B cell (primary cell): Measurements from ENCODE around the gene DSCAML1. TPM values are rescaled to one million over a fixed set of nuclear protein-coding genes. Genes with fewer than 3 reads are reported as not detected.

Experiments used
- ATAC-seq: fragments of 200-7000 bp; cut with Tn5 transposase; one replicate; pipeline ENCODE4 v1.10.0; 2021; ENCODE audit warnings: low read depth, mild to moderate bottlenecking, moderate number of reproducible peaks, moderate library complexity
- CTCF ChIA-PET: fragments of 350-600 bp; sonication (Branson Sonifier 250); formaldehyde crosslinking; loops from one replicate; lab custom pipeline; 2021; ENCODE audit warnings: antibody characterized with exemption, inconsistent platforms; lab: Charles Lee
- POLR2A ChIA-PET: fragments of 350-600 bp; sonication (Branson Sonifier 250); formaldehyde crosslinking; loops from one replicate; lab custom pipeline; 2021; ENCODE audit warnings: antibody characterized with exemption; lab: Charles Lee
- DNase-seq: peaks from one replicate; pipeline ENCODE4 v3.0.0; 2013
- H2AFZ ChIP-seq: 2 replicates; pipeline ENCODE4 v1.6.1; 2012; ENCODE audit warnings: mild to moderate bottlenecking, low read depth, low read length; ENCODE audit not compliant: insufficient read depth, poor library complexity, severe bottlenecking
- H3K27ac ChIP-seq, 2 donors: 1 replicate in 1 of 2; 2 replicates in 1 of 2; pipeline ENCODE4 v1.5.1; 2012 to 2013; ENCODE audit warnings: low read length in 2 of 2, mild to moderate bottlenecking in 2 of 2, moderate library complexity in 1 of 2
- H3K27me3 ChIP-seq, 4 experiments: fragments of 200-600 bp in 1 of 4; sonication (generic) in 1 of 4; replicated peaks in 1 of 4; 1 replicate in 2 of 4; 2 replicates in 2 of 4; pipeline versions ENCODE4 v1.6.1 to v1.7.0; 2013 to 2016; ENCODE audit warnings: low read length in 3 of 4, mild to moderate bottlenecking in 2 of 4, mixed read lengths in 1 of 4, moderate library complexity in 1 of 4; ENCODE audit not compliant: insufficient read depth in 4 of 4, control insufficient read depth in 3 of 4; ENCODE audit errors: control extremely low read depth in 1 of 4
- H3K36me3 ChIP-seq, 2 experiments: replicated peaks in 1 of 2; 1 replicate in 1 of 2; 2 replicates in 1 of 2; pipeline versions ENCODE4 v1.6.1 to v1.7.1; 2013; ENCODE audit warnings: low read length in 1 of 2; ENCODE audit not compliant: insufficient read depth in 2 of 2, control insufficient read depth in 1 of 2; ENCODE audit errors: control extremely low read depth in 1 of 2, extremely low read depth in 1 of 2
- H3K4me1 ChIP-seq, 2 donors: fragments of 200-600 bp in 1 of 2; sonication (generic) in 1 of 2; 1 replicate in 1 of 2; 2 replicates in 1 of 2; pipeline versions ENCODE4 v1.5.1 to v1.6.1; 2013 to 2017; ENCODE audit warnings: low read length in 2 of 2; ENCODE audit not compliant: control insufficient read depth in 2 of 2, insufficient read depth in 2 of 2
- H3K4me2 ChIP-seq: replicated peaks from 2 replicates; pipeline ENCODE3; 2012; ENCODE audit warnings: mild to moderate bottlenecking, low read depth, low read length; ENCODE audit not compliant: poor library complexity, severe bottlenecking
- H3K4me3 ChIP-seq, 5 experiments: fragments of 200-600 bp in 1 of 5; sonication (generic) in 1 of 5; 1 replicate in 3 of 5; 2 replicates in 2 of 5; pipeline versions ENCODE4 v1.5.1 to v1.7.0; 2011 to 2016; ENCODE audit warnings: low read length in 4 of 5, mild to moderate bottlenecking in 4 of 5, low read depth in 2 of 5, control low read depth in 1 of 5, moderate library complexity in 1 of 5; ENCODE audit not compliant: insufficient read depth in 1 of 5; ENCODE audit errors: control extremely low read depth in 1 of 5, extremely low read depth in 1 of 5
- H3K79me2 ChIP-seq: fragments of 200-600 bp; sonication (generic); one replicate; pipeline ENCODE4 v1.6.0; 2016; ENCODE audit warnings: low read length; ENCODE audit not compliant: control insufficient read depth, insufficient read depth
- H3K9ac ChIP-seq: fragments of 200-600 bp; sonication (generic); 2 replicates; pipeline ENCODE4 v1.6.1; 2017; ENCODE audit warnings: mild to moderate bottlenecking, low read length, moderate library complexity
- H3K9me3 ChIP-seq, 3 donors: one replicate each; pipeline versions ENCODE4 v1.6.1 to v1.7.1; 2013; ENCODE audit warnings: low read length in 2 of 3; ENCODE audit not compliant: control insufficient read depth in 2 of 3, insufficient read depth in 1 of 3; ENCODE audit errors: control extremely low read depth in 1 of 3
- H4K20me1 ChIP-seq: 2 replicates; pipeline ENCODE4 v1.6.0; 2012; ENCODE audit warnings: mild to moderate bottlenecking, low read length; ENCODE audit not compliant: insufficient read depth, control insufficient read depth, poor library complexity, severe bottlenecking
- H3K27ac Mint-ChIP-seq: one replicate; pipeline ENCODE4 v1.8.0; 2021; ENCODE audit warnings: mixed read lengths
- H3K27me3 Mint-ChIP-seq: one replicate; pipeline ENCODE4 v1.8.0; 2021; ENCODE audit warnings: mixed read lengths
- H3K4me1 Mint-ChIP-seq: one replicate; pipeline ENCODE4 v1.8.0; 2021; ENCODE audit warnings: mixed read lengths
- H3K4me3 Mint-ChIP-seq: one replicate; pipeline ENCODE4 v1.8.0; 2021; ENCODE audit warnings: mixed read lengths
- H3K9me3 Mint-ChIP-seq: one replicate; pipeline ENCODE4 v1.8.0; 2022; ENCODE audit warnings: mixed read lengths; ENCODE audit not compliant: insufficient read depth
- EZH2 ChIP-seq: IDR thresholded peaks from 2 replicates; pipeline ENCODE4 v1.6.1; 2012; ENCODE audit warnings: borderline replicate concordance, low read depth, mild to moderate bottlenecking, moderate library complexity, low read length; ENCODE audit not compliant: insufficient read depth, poor library complexity, severe bottlenecking
- WGBS: methylation state at CpG from one replicate; pipeline ENCODE4 v1.1.5; 2013; ENCODE audit warnings: missing lambda C conversion rate; ENCODE audit not compliant: insufficient coverage; 5-methylcytosine and 5-hydroxymethylcytosine counted together
- intact Hi-C: fragments of 100-400 bp; cut with micrococcal nuclease; formaldehyde crosslinking; loops from one replicate; pipeline ENCODE4 v1.10.0; 2022
- polyA plus RNA-seq: library from polyadenylated mRNA; depleted of rRNA; stranded (reverse); fragments of >200 nt; gene quantifications from 2 replicates; pipeline ENCODE4 v1.2.3, GENCODE V29; 2012
- total RNA-seq, 2 donors: library from RNA; stranded (reverse); fragments of 120-200 nt in 1 of 2; gene quantifications; 1 replicate in 1 of 2; 2 replicates in 1 of 2; pipeline versions ENCODE4 v1.2.3 to v1.2.4, GENCODE V29; 2013 to 2022
- TF ChIP-seq, protein P1 (sequence below): fragments of 200-600 bp; IDR thresholded peaks from one replicate; pipeline ENCODE4 v1.8.0; 2022; ENCODE audit warnings: antibody characterized with exemption, mild to moderate bottlenecking

The DSCAML1 gene
- total and polyA plus RNA-seq, 2 donors (not counting 1 experiment from before 2014, with no cell fraction given) = 1.2 to 6.2 TPM

DNA sequence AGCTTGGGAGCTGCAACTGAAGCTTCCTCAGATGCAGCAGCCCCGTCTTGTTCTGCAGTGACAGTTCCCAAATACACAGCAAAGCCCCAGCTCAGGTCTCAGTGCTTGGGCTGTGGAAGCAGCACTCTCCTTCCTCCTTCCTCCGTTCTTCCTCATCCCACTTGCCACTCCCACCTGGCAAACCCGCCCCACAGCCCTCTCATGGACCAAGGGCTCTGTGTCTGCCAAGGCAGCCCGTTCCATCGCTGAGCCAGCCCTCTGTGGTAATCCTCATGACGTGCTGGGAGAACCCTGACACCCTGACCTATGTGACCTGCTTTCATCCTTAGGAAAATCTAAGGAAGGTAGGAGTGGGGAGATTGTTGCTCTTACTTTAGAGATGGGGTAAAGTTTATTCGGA is 157.0 kb downstream of the DSCAML1 start:
- ATAC-seq = no peak
- peaks cover 0 to 4% (median 0%) of the 10 kb centered on the region in 4 experiments for H3K27me3 ChIP-seq
- DNase-seq = no peak
- peaks cover 0 to 6% (median 0%) of the 10 kb centered on the region in 3 donors for H3K9me3 ChIP-seq
- peaks cover 17% of the 10 kb centered on the region for H3K27me3 Mint-ChIP-seq
- H3K4me1 ChIP-seq = no peaks in the 10 kb centered on the region
- no peaks in the 10 kb centered on the region for H3K79me2 ChIP-seq
- no peak overlapping the region for H3K9ac ChIP-seq
- H2AFZ ChIP-seq = no peak overlapping the region
- H3K4me1 Mint-ChIP-seq = no peaks in the 10 kb centered on the region
- ChIA-PET CTCF (no interaction called here), POLR2A (no interaction called here)
- no peaks in the 10 kb centered on the region for H3K36me3 ChIP-seq
- TF ChIP-seq, protein P1, sequence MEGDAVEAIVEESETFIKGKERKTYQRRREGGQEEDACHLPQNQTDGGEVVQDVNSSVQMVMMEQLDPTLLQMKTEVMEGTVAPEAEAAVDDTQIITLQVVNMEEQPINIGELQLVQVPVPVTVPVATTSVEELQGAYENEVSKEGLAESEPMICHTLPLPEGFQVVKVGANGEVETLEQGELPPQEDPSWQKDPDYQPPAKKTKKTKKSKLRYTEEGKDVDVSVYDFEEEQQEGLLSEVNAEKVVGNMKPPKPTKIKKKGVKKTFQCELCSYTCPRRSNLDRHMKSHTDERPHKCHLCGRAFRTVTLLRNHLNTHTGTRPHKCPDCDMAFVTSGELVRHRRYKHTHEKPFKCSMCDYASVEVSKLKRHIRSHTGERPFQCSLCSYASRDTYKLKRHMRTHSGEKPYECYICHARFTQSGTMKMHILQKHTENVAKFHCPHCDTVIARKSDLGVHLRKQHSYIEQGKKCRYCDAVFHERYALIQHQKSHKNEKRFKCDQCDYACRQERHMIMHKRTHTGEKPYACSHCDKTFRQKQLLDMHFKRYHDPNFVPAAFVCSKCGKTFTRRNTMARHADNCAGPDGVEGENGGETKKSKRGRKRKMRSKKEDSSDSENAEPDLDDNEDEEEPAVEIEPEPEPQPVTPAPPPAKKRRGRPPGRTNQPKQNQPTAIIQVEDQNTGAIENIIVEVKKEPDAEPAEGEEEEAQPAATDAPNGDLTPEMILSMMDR = no peak
- no peak for TF ChIP-seq EZH2
- no peak overlapping the region for H3K4me3 Mint-ChIP-seq
- no peak overlapping the region for H3K27ac ChIP-seq
- H4K20me1 ChIP-seq = no peaks in the 10 kb centered on the region
- WGBS = 87% methylated on average over 6 of the region's 7 CpGs
- H3K4me2 ChIP-seq = no peak overlapping the region
- no peaks in the 10 kb centered on the region for H3K9me3 Mint-ChIP-seq
- intact Hi-C loops = no loop called here
- H3K27ac Mint-ChIP-seq = no peak overlapping the region
- no peak overlapping the region for H3K4me3 ChIP-seq

DNA sequence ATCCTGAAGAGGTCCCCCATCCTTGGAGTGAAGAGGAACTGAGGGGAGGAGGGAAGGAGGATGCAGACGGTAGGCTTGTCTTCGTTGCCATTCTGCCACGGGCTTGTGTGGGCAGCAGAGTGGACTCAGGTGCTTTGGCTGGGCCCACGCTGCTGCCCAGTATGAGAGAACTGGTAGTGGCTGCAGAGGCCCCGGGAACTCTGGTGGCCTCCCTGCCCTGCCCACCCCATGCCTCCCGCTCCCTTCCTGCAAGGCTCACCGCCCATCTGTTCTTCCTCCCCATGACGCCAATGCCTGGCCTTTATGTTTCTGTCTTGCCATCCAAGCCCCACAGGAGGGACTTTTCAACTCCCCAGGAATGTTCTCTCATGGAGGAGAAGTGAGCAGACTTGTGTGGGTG is 157.4 kb downstream of the DSCAML1 start:
- Histone ChIP-seq H3K79me2 (no peaks in the 10 kb centered on the region), H4K20me1 (no peaks in the 10 kb centered on the region), H3K36me3 (no peaks in the 10 kb centered on the region), H3K27me3 (peaks cover 0 to 4% (median 0%) of the 10 kb centered on the region in 4 experiments), H2AFZ (no peak overlapping the region), H3K27ac (no peak overlapping the region), H3K9me3 (peaks cover 0 to 6% (median 0%) of the 10 kb centered on the region in 3 donors), H3K4me3 (no peak overlapping the region), H3K9ac (no peak overlapping the region), H3K4me2 (no peak overlapping the region), H3K4me1 (no peaks in the 10 kb centered on the region)
- Mint-ChIP-seq H3K4me1 (no peaks in the 10 kb centered on the region), H3K27ac (no peak overlapping the region), H3K27me3 (peaks cover 17% of the 10 kb centered on the region), H3K4me3 (no peak overlapping the region), H3K9me3 (no peaks in the 10 kb centered on the region)
- ChIA-PET CTCF (no interaction called here), POLR2A (no interaction called here)
- intact Hi-C loops = no loop called here
- ATAC-seq (no peak), DNase-seq (no peak)
- TF ChIP-seq, protein P1 = no peak
- TF ChIP-seq EZH2 = no peak
- 93% methylated on average over 6 of the region's 8 CpGs for WGBS
